Left ventricle myocardium inferior (tissue), 1 donor: ENCODE results near the gene CHSY1. TPM values are rescaled to one million over a fixed set of nuclear protein-coding genes. Genes with fewer than 3 reads are reported as not detected.

ENCODE experiments used
- DNase-seq: peaks from one replicate; pipeline ENCODE4 v3.0.0-alpha.2; 2020
- H3K27ac ChIP-seq: fragments of 200-600 bp; replicated peaks from 2 replicates; pipeline ENCODE4 v1.8.0; 2021
- H3K27me3 ChIP-seq: fragments of 200-600 bp; 2 replicates; pipeline ENCODE4 v1.8.0; 2021; ENCODE audit warnings: low read depth
- H3K36me3 ChIP-seq: fragments of 200-600 bp; 2 replicates; pipeline ENCODE4 v1.8.0; 2021
- H3K4me1 ChIP-seq: fragments of 200-600 bp; 2 replicates; pipeline ENCODE4 v1.8.0; 2021
- H3K4me3 ChIP-seq: fragments of 200-600 bp; 2 replicates; pipeline ENCODE4 v1.8.0; 2021; ENCODE audit warnings: mild to moderate bottlenecking, moderate library complexity
- H3K9me3 ChIP-seq: fragments of 200-600 bp; replicated peaks from 2 replicates; pipeline ENCODE4 v1.8.0; 2021
- intact Hi-C: fragments of 100-400 bp; cut with micrococcal nuclease; formaldehyde crosslinking; loops from one replicate; pipeline ENCODE4 v1.11.0; 2022
- total RNA-seq: library from RNA; stranded (reverse); fragmentation: NEBNext Ultra II Directional; extraction: Animal tissue kit (Norgen Biotek cat#: 25700); gene quantifications from one replicate; pipeline ENCODE4 v1.2.1, GENCODE V29; 2021
- TF ChIP-seq, protein P1 (sequence below): fragments of 200-600 bp; IDR thresholded peaks from 2 replicates; pipeline ENCODE4 v1.8.0; 2021; ENCODE audit warnings: antibody characterized with exemption, mild to moderate bottlenecking, borderline replicate concordance
- donor health status: DM: no; HTN: yes; CAD: no; lungs with severe emphysema.

Gene CHSY1
- total RNA-seq, 1 donor from 2014 or later: 15.1 TPM

GRCh38 chr15:101183931-101184305, 67.9 kb downstream of the CHSY1 start:
- intact Hi-C loops: no loop called here
- H3K9me3 ChIP-seq: no peaks in the 10 kb centered on the region
- DNase-seq: no peak
- no peak overlapping the region for H3K4me3 ChIP-seq
- no peaks in the 10 kb centered on the region for H3K27me3 ChIP-seq
- no peaks in the 10 kb centered on the region for H3K36me3 ChIP-seq
- peak overlapping the region; percentile 60 for H3K27ac ChIP-seq
- H3K4me1 ChIP-seq: peaks cover 84% of the 10 kb centered on the region
- TF ChIP-seq, protein P1, sequence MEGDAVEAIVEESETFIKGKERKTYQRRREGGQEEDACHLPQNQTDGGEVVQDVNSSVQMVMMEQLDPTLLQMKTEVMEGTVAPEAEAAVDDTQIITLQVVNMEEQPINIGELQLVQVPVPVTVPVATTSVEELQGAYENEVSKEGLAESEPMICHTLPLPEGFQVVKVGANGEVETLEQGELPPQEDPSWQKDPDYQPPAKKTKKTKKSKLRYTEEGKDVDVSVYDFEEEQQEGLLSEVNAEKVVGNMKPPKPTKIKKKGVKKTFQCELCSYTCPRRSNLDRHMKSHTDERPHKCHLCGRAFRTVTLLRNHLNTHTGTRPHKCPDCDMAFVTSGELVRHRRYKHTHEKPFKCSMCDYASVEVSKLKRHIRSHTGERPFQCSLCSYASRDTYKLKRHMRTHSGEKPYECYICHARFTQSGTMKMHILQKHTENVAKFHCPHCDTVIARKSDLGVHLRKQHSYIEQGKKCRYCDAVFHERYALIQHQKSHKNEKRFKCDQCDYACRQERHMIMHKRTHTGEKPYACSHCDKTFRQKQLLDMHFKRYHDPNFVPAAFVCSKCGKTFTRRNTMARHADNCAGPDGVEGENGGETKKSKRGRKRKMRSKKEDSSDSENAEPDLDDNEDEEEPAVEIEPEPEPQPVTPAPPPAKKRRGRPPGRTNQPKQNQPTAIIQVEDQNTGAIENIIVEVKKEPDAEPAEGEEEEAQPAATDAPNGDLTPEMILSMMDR: no peak

- H3K27me3 ChIP-seq: no peaks in the 10 kb centered on the region
- peaks cover 79% of the 10 kb centered on the region for H3K4me1 ChIP-seq
- H3K4me3 ChIP-seq: no peak overlapping the region
- H3K9me3 ChIP-seq: no peaks in the 10 kb centered on the region
- intact Hi-C loops: no loop called here
- peaks cover 5% of the 10 kb centered on the region for H3K36me3 ChIP-seq
- DNase-seq: no peak
- peak overlapping the region; percentile 60 for H3K27ac ChIP-seq
- TF ChIP-seq, protein P1: no peak
Observed at GRCh38 chr15:101183226-101183930, 68.5 kb downstream of the CHSY1 start.

GRCh38 chr15:101182215-101182614, 69.6 kb downstream of the CHSY1 start:
- peaks cover 73% of the 10 kb centered on the region for H3K4me1 ChIP-seq
- intact Hi-C loops: no loop called here
- H3K9me3 ChIP-seq: no peaks in the 10 kb centered on the region
- H3K27ac ChIP-seq: peak overlapping the region; percentile 60
- peaks cover 16% of the 10 kb centered on the region for H3K36me3 ChIP-seq
- TF ChIP-seq, protein P1: no peak
- H3K27me3 ChIP-seq: no peaks in the 10 kb centered on the region
- no peak overlapping the region for H3K4me3 ChIP-seq
- DNase-seq: no peak

DNA sequence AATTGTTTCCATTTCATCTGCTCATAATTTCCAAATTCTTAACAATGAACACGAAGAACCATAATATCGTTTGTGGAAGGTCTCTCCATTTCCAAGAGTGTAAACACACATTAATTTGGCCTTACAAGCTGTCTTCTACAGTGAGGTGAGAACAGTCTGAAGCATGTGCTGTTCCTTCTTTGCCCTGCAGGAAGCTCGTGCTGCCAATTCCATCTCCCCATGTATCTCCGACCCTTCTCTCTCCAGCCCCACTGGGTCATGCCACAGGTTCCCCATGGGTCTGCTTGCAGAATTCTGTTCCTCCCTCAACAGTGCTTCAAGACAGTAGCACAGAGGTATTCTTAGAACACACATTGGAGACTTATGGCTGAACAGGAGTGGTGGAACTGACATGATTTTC, 70.5 kb downstream of the CHSY1 start:
- no peak overlapping the region for H3K27ac ChIP-seq
- TF ChIP-seq, protein P1: no peak
- peaks cover 22% of the 10 kb centered on the region for H3K36me3 ChIP-seq
- intact Hi-C loops: no loop called here
- H3K4me3 ChIP-seq: no peak overlapping the region
- DNase-seq: no peak
- peaks cover 70% of the 10 kb centered on the region for H3K4me1 ChIP-seq
- H3K27me3 ChIP-seq: no peaks in the 10 kb centered on the region
- H3K9me3 ChIP-seq: peaks cover 2% of the 10 kb centered on the region

DNA sequence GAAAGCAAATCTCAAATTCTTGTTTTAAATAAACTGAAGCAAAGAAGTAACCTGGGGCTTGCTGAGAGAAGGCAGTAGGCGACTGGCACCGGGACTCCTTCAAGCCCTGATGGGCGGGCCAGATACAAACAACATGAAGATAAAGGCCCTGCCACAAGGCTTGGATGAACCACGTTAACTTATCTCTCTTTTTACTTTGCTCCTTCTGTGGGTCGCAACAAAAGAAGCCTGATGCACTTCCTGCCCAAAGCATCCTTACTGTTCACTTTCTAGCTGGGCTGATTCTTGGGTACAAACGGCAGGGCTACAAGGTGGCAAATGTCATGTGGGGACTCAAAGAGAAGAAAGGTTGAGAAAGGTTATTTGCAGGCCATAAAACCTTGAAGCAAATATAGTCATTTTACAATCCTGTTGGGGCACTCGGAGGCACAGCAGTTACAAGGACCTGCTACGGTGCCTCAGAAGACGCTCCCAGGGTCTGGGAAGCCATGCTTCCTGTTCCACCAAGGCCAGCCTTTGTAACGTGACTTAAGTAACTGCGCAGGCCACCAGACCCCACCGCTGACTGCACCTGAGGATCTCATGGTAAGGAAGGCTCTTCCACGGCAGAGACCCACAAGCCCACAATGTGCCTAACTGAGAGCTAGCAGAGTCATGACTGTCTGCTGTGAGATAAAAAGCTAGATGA, 71.1 kb downstream of the CHSY1 start:
- TF ChIP-seq, protein P1: no peak
- Histone ChIP-seq H3K4me3 (no peak overlapping the region), H3K9me3 (peaks cover 6% of the 10 kb centered on the region), H3K4me1 (peaks cover 65% of the 10 kb centered on the region), H3K27ac (peak overlapping the region; percentile 3), H3K27me3 (no peaks in the 10 kb centered on the region), H3K36me3 (peaks cover 28% of the 10 kb centered on the region)
- intact Hi-C loops: no loop called here
- no peak for DNase-seq
